HepG2 (cell line): ENCODE measurements around the gene ATP13A5. TPM values are rescaled to one million over a fixed set of nuclear protein-coding genes. Genes with fewer than 3 reads are reported as not detected.

Experiments
- ATAC-seq: fragments of 200-7000 bp; cut with Tn5 transposase; 3 replicates; pipeline ENCODE4 v1.9.1; 2020; ENCODE audit warnings: mild to moderate bottlenecking, moderate library complexity
- BruUV-seq: library from RNA; stranded (reverse); fragments of 400-500 nt; replicated peaks from 2 replicates; lab custom pipeline; 2021; lab: Mats Ljungman, UMichigan
- CTCF ChIA-PET: fragments of 300-600 bp; formaldehyde crosslinking; extraction: SDS; loops from one replicate; lab custom pipeline; 2021; ENCODE audit warnings: low total read pairs, inconsistent platforms, low intra/inter-chr PET ratio; lab: Yijun Ruan, JAX
- POLR2A ChIA-PET: fragments of 350-600 bp; sonication (Branson Sonifier 250); formaldehyde crosslinking; loops from one replicate; lab custom pipeline; 2020; ENCODE audit warnings: antibody characterized with exemption, inconsistent platforms; lab: Yijun Ruan, JAX
- DNase-seq: peaks from one replicate; pipeline ENCODE4 v3.0.0-alpha.2; 2015; ENCODE audit warnings: low spot score
- FAIRE-seq: peaks from 3 replicates; lab custom pipeline; 2011; peaks lifted over from hg19 to GRCh38; lab: Jason Lieb, UNC
- H2AFZ ChIP-seq: one replicate; pipeline ENCODE4 v1.6.1; 2011; ENCODE audit warnings: low read length, inconsistent platforms
- H3K27ac ChIP-seq: fragments of 300-600 bp; 3 replicates; pipeline ENCODE4 v1.8.0; 2011; ENCODE audit warnings: mixed run types, mild to moderate bottlenecking, mixed read lengths, low read length, inconsistent platforms; ENCODE audit not compliant: insufficient read depth; ENCODE audit errors: extremely low read length
- H3K27me3 ChIP-seq, 2 experiments: fragments of 200-600 bp in 1 of 2; 2 replicates in 1 of 2; 3 replicates in 1 of 2; pipeline versions ENCODE4 v1.6.0 to v1.8.0; 2011; ENCODE audit warnings: low read length in 2 of 2, mild to moderate bottlenecking in 2 of 2, moderate library complexity in 2 of 2, inconsistent platforms in 1 of 2; ENCODE audit not compliant: insufficient read depth in 2 of 2, control insufficient read depth in 1 of 2
- H3K36me3 ChIP-seq, 2 experiments: fragments of 200-600 bp in 1 of 2; replicated peaks in 1 of 2; 2 replicates in 1 of 2; 3 replicates in 1 of 2; pipeline versions ENCODE4 v1.5.1 to v1.8.0; 2011; ENCODE audit warnings: low read length in 2 of 2, inconsistent platforms in 1 of 2; ENCODE audit not compliant: insufficient read depth in 2 of 2, control insufficient read depth in 1 of 2
- H3K4me1 ChIP-seq: 2 replicates; pipeline ENCODE4 v1.5.1; 2012; ENCODE audit warnings: low read length, inconsistent platforms; ENCODE audit not compliant: insufficient read depth
- H3K4me2 ChIP-seq: 2 replicates; pipeline ENCODE4 v1.6.0; 2011; ENCODE audit warnings: low read depth, low read length, inconsistent platforms
- H3K4me3 ChIP-seq, 3 experiments: fragments of 200-600 bp in 1 of 3; sonication (generic), shearing (Covaris generic) in 1 of 3; replicated peaks in 1 of 3; 2 replicates each; pipeline ENCODE4 v1.5.1; 2011 to 2016; ENCODE audit warnings: low read length in 3 of 3, inconsistent platforms in 2 of 3, low read depth in 2 of 3, mild to moderate bottlenecking in 2 of 3, control low read depth in 1 of 3, mixed read lengths in 1 of 3; ENCODE audit not compliant: insufficient read depth in 1 of 3
- H3K79me2 ChIP-seq: one replicate; pipeline ENCODE4 v1.6.1; 2011; ENCODE audit warnings: low read length, inconsistent platforms; ENCODE audit not compliant: insufficient read depth
- H3K9ac ChIP-seq: 2 replicates; pipeline ENCODE4 v1.6.0; 2011; ENCODE audit warnings: mild to moderate bottlenecking, low read depth, low read length, inconsistent platforms; ENCODE audit not compliant: insufficient read depth
- H3K9me3 ChIP-seq: 2 replicates; pipeline ENCODE4 v1.5.1; 2012; ENCODE audit warnings: mild to moderate bottlenecking, low read length
- H4K20me1 ChIP-seq: 2 replicates; pipeline ENCODE4 v1.6.0; 2011; ENCODE audit warnings: inconsistent platforms, mild to moderate bottlenecking, low read length, moderate library complexity; ENCODE audit not compliant: insufficient read depth
- BHLHE40 ChIP-seq: IDR thresholded peaks from 2 replicates; pipeline ENCODE4 v1.6.1; 2011; ENCODE audit warnings: low read length, improper control_type of control experiment
- CCDC6 ChIP-seq: sonication (generic); formaldehyde crosslinking; IDR thresholded peaks from 2 replicates; pipeline ENCODE4 v1.8.1; 2022; ENCODE audit warnings: mild to moderate bottlenecking, missing genetic modification reagents, moderate library complexity
- HES4 ChIP-seq: sonication (generic); formaldehyde crosslinking; IDR thresholded peaks from 2 replicates; pipeline ENCODE4 v1.9.0; 2021; ENCODE audit warnings: mild to moderate bottlenecking, missing genetic modification reagents, borderline replicate concordance
- KAT8 ChIP-seq: IDR thresholded peaks from 2 replicates; pipeline ENCODE4 v1.6.1; 2016; ENCODE audit warnings: missing genetic modification reagents, missing compliant biosample characterization
- TAF1 ChIP-seq: sonication (generic); formaldehyde crosslinking; IDR thresholded peaks from 2 replicates; pipeline ENCODE4 v1.4.0; 2020; ENCODE audit warnings: missing genetic modification reagents
- ZBTB33 ChIP-seq: sonication (generic); formaldehyde crosslinking; IDR thresholded peaks from 2 replicates; pipeline ENCODE4 v1.4.0; 2020; ENCODE audit warnings: missing genetic modification reagents
- ZNF788 ChIP-seq: sonication (generic); formaldehyde crosslinking; IDR thresholded peaks from 2 replicates; pipeline ENCODE4 v1.5.0; 2020; ENCODE audit warnings: mild to moderate bottlenecking, missing genetic modification reagents, borderline replicate concordance
- ZNF790 ChIP-seq: sonication (generic); formaldehyde crosslinking; IDR thresholded peaks from 2 replicates; pipeline ENCODE4 v1.8.0; 2022; ENCODE audit warnings: missing genetic modification reagents, mild to moderate bottlenecking, borderline replicate concordance
- ZNF839 ChIP-seq: sonication (generic); formaldehyde crosslinking; IDR thresholded peaks from 2 replicates; pipeline ENCODE4 v1.4.0; 2020; ENCODE audit warnings: missing genetic modification reagents, mild to moderate bottlenecking, borderline replicate concordance
- WGBS: methylation state at CpG from one replicate; pipeline ENCODE4 v1.1.6; 2017; ENCODE audit warnings: low lambda C conversion rate; 5-methylcytosine and 5-hydroxymethylcytosine counted together
- in situ Hi-C: cut with HindIII; loops from 2 replicates; pipeline ENCODE4 v1.10.0; 2017; ENCODE audit warnings: low pct_unique_long_range_greater_than_20kb; ENCODE audit not compliant: extremely low pct_ligation_motif_present
- intact Hi-C: fragments of 100-400 bp; cut with micrococcal nuclease; formaldehyde crosslinking; loops from one replicate; pipeline ENCODE4 v1.10.0; 2022; ENCODE audit not compliant: unreplicated experiment
- polyA plus RNA-seq, 8 experiments: library from polyadenylated mRNA; depleted of rRNA in 3 of 8; stranded (reverse) in 7 of 8; unstranded in 1 of 8; fragments of >200 nt; fragmentation: Illumina TruSeq in 4 of 8; extraction: Trizol in 4 of 8; gene quantifications; 2 replicates each; pipeline versions ENCODE4 v1.2.1 to v1.2.3, GENCODE V29; 2011 to 2016; ENCODE audit warnings: low read depth in 4 of 8, missing spikeins in 1 of 8, mixed read lengths in 1 of 8; ENCODE audit not compliant: insufficient read depth in 1 of 8
- total RNA-seq, 5 experiments: library from RNA; depleted of rRNA; stranded (reverse); fragments of >200 nt; fragmentation: Illumina TruSeq; extraction: Trizol; gene quantifications; 2 replicates each; pipeline ENCODE4 v1.2.3, GENCODE V29; 2016; ENCODE audit warnings: low read depth in 1 of 5
- TF ChIP-seq, protein P1 (sequence below): IDR thresholded peaks from 2 replicates; pipeline ENCODE4 v1.6.1; 2018; ENCODE audit warnings: missing genetic modification reagents
- TF ChIP-seq, protein P2 (sequence below): sonication (generic); formaldehyde crosslinking; IDR thresholded peaks from 2 replicates; pipeline ENCODE4 v1.8.0; 2022; ENCODE audit warnings: missing genetic modification reagents, low read depth, mild to moderate bottlenecking, borderline replicate concordance
- TF ChIP-seq, protein P3 (sequence below): sonication (generic); formaldehyde crosslinking; IDR thresholded peaks from 2 replicates; pipeline ENCODE4 v1.5.0; 2020; ENCODE audit warnings: mild to moderate bottlenecking, low read depth, missing genetic modification reagents, borderline replicate concordance
- TF ChIP-seq, protein P4 (sequence below): sonication (generic); formaldehyde crosslinking; IDR thresholded peaks from 2 replicates; pipeline ENCODE4 v1.5.1; 2020; ENCODE audit warnings: mild to moderate bottlenecking, missing genetic modification reagents

The ATP13A5 gene
- total and polyA plus RNA-seq, 2 of the 13 experiments (the other 11 are each of a cell fraction or from before 2014, with no cell fraction given) = not detected

- TF ChIP-seq, protein P1, sequence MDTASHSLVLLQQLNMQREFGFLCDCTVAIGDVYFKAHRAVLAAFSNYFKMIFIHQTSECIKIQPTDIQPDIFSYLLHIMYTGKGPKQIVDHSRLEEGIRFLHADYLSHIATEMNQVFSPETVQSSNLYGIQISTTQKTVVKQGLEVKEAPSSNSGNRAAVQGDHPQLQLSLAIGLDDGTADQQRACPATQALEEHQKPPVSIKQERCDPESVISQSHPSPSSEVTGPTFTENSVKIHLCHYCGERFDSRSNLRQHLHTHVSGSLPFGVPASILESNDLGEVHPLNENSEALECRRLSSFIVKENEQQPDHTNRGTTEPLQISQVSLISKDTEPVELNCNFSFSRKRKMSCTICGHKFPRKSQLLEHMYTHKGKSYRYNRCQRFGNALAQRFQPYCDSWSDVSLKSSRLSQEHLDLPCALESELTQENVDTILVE (CRISPR knock-in tag) = no peak
- TF ChIP-seq ZBTB33 (CRISPR knock-in tag) (no peak), KAT8 (CRISPR knock-in tag) (no peak), HES4 (CRISPR knock-in tag) (no peak), ZNF839 (no peak)
Measured at GRCh38 chr3:193348686-193349085, 29.9 kb downstream of the ATP13A5 start (continued).

- no TSS peak for BruUV-seq
- no peaks in the 10 kb centered on the region for H3K4me1 ChIP-seq
- 0 out of 5 replicates have a peak, but pooled peaks cover 0 to 4% of the 10 kb centered on the region in 2 experiments for H3K27me3 ChIP-seq
- no peaks in the 10 kb centered on the region for H3K36me3 ChIP-seq
- CTCF ChIA-PET = no interaction called here
- in situ Hi-C loops = no loop called here
- WGBS = under 1% methylated on average over 11 of the region's 11 CpGs
- H3K4me3 ChIP-seq = no peak overlapping the region
- no peak overlapping the region for H3K4me2 ChIP-seq
- H3K9me3 ChIP-seq = no peaks in the 10 kb centered on the region
- intact Hi-C loops = no loop called here
- H3K27ac ChIP-seq = no peak overlapping the region
- H3K79me2 ChIP-seq = no peaks in the 10 kb centered on the region
- FAIRE-seq (no peak), ATAC-seq (no peak), DNase-seq (no peak)
- H4K20me1 ChIP-seq = no peaks in the 10 kb centered on the region
- no peak overlapping the region for H2AFZ ChIP-seq
- H3K9ac ChIP-seq = no peak overlapping the region
- POLR2A ChIA-PET = no interaction called here
- TF ChIP-seq ZNF788 (no peak), TAF1 (CRISPR knock-in tag) (no peak), ZNF790 (CRISPR knock-in tag) (no peak), BHLHE40 (no peak), CCDC6 (CRISPR knock-in tag) (no peak)
- TF ChIP-seq, protein P2, sequence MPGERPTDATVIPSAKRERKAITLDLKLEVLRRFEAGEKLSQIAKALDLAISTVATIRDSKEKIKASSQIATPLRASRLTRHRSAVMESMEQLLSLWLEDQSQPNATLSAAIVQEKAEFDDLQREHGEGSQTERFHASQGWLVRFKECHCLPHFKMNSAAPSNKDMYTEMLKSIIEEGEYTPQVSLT (CRISPR knock-in tag) = no peak
- TF ChIP-seq, protein P3, sequence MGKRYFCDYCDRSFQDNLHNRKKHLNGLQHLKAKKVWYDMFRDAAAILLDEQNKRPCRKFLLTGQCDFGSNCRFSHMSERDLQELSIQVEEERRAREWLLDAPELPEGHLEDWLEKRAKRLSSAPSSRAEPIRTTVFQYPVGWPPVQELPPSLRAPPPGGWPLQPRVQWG (CRISPR knock-in tag) = no peak
- TF ChIP-seq, protein P4, sequence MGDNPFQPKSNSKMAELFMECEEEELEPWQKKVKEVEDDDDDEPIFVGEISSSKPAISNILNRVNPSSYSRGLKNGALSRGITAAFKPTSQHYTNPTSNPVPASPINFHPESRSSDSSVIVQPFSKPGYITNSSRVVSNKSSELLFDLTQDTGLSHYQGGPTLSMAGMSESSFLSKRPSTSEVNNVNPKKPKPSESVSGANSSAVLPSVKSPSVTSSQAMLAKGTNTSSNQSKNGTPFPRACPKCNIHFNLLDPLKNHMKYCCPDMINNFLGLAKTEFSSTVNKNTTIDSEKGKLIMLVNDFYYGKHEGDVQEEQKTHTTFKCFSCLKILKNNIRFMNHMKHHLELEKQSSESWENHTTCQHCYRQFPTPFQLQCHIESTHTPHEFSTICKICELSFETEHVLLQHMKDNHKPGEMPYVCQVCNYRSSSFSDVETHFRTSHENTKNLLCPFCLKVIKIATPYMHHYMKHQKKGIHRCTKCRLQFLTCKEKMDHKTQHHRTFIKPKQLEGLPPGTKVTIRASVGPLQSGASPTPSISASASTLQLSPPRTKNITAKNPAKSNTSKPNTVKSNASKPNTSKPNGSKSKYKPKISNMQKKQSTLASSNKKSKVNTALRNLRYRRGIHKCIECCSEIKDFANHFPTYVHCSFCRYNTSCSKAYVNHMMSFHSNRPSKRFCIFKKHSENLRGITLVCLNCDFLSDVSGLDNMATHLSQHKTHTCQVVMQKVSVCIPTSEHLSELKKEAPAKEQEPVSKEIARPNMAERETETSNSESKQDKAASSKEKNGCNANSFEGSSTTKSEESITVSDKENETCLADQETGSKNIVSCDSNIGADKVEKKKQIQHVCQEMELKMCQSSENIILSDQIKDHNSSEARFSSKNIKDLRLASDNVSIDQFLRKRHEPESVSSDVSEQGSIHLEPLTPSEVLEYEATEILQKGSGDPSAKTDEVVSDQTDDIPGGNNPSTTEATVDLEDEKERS (CRISPR knock-in tag) = no peak
Measured at GRCh38 chr3:193347521-193348501, 30.7 kb downstream of the ATP13A5 start.
